ENCODE data around the gene PANK4. TPM values are rescaled to one million over a fixed set of nuclear protein-coding genes. Genes with fewer than 3 reads are reported as not detected.

Gene PANK4
- total and polyA plus RNA-seq, 2 of the 8 experiments (the other 6 are each of a cell fraction or from before 2014, with no cell fraction given) = 20.1 to 29.7 TPM

DNA sequence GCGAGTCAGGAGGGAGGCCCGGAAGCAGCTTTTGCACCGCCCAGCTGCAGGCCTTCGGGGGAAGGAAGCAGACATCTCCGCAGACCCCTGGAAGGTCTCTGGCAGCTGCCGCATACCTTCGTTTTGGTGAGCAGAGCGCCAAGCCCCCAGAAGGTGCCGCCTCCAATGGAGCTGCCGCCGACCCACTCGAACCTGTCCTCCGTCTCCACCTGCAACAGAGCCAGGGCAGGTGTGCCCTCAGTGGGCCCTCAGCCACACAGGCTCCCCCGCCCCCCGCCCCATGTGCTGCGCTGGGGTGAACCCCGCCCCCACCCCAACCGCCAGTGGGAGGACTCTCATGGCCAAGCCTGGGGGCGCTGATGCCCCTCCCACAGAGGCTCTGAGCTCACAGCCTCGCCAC is 6.2 kb downstream of the PANK4 start:
- no peak overlapping the region for H2AK5ac ChIP-seq (ENCODE audit: low read depth, low read length)
- H2BK20ac ChIP-seq (ENCODE audit: low read length) = no peak overlapping the region
- 92% methylated on average over 18 of the region's 20 CpGs; no CpG with 5 or more reads in 1 of the 2 experiments for WGBS, 2 experiments (ENCODE audit: extremely low coverage in 1 of 2, insufficient coverage in 1 of 2, insufficient read length in 1 of 2, insufficient replicate concordance in 2 of 2, low coverage in 1 of 2, low lambda C conversion rate in 2 of 2, missing lambda C conversion rate in 1 of 2)
- no peak overlapping the region for H4K8ac ChIP-seq (ENCODE audit: extremely low read depth, insufficient read depth, low read length)
- H2AFZ ChIP-seq (ENCODE audit: low read length) = no peak overlapping the region
- H3K23me2 ChIP-seq (ENCODE audit: low read depth, low read length) = no peaks in the 10 kb centered on the region
- no peak overlapping the region for H3K18ac ChIP-seq (ENCODE audit: extremely low read depth, low read length)
- no peak overlapping the region for H3K27ac ChIP-seq (ENCODE audit: low read depth, low read length)
- no peak for TF ChIP-seq FOSL1 (IDR thresholded peaks at IDR 0.05; ENCODE audit: insufficient read depth, low read depth, low read length)
- no peak overlapping the region for H3K4ac ChIP-seq (replicated peaks; ENCODE audit: insufficient read length, low read depth, low read length)
- H3K4me1 ChIP-seq (replicated peaks in 1 of 4; ENCODE audit: control insufficient read depth in 3 of 4, insufficient read depth in 4 of 4, low read length in 3 of 4) = peaks cover 0 to 11% (median 5%) of the 10 kb centered on the region in 4 experiments; a peak in 5 of 7 replicates
- no peak overlapping the region for H2BK120ac ChIP-seq (replicated peaks; ENCODE audit: low read depth, low read length)
- H3K36me3 ChIP-seq (ENCODE audit: control insufficient read depth in 2 of 4, insufficient read depth in 4 of 4, low read length in 3 of 4) = peaks cover 18 to 47% (median 35%) of the 10 kb centered on the region in 4 experiments; a peak in 7 of 8 replicates
- no peak overlapping the region for H2BK12ac ChIP-seq (ENCODE audit: low read depth, low read length)
- DNase-seq (ENCODE audit: low read depth in 1 of 2, low spot score in 2 of 2) = no peak
- ChIA-PET CTCF (ENCODE audit: partially characterized antibody) (interaction anchor here (0.6 to 4.6 kb wide), 7 partner anchors 13 to 905 kb away, joined by 3 to 16 read pairs (median 5); no protein-coding TSS in a partner anchor), POLR2A (ENCODE audit: partially characterized antibody) (interaction anchor here (1.0 to 1.2 kb wide), 3 partner anchors 10 to 19 kb away, joined by 3 to 8 read pairs (median 3); no protein-coding TSS in a partner anchor)
- no peak for FAIRE-seq
- no peak overlapping the region for H2BK15ac ChIP-seq (ENCODE audit: low read length)
- no peak overlapping the region for H3K4me3 ChIP-seq (ENCODE audit: extremely low read depth in 1 of 4, insufficient read depth in 2 of 4, low read depth in 3 of 4, low read length in 4 of 4)
- no peak overlapping the region for H4K91ac ChIP-seq (replicated peaks; ENCODE audit: insufficient read length, low read length)
- no peak overlapping the region for H3K56ac ChIP-seq (replicated peaks; ENCODE audit: insufficient read length, low read depth, low read length)
- no peak overlapping the region for H3K14ac ChIP-seq (ENCODE audit: insufficient read length)
- peaks cover 8 to 36% of the 10 kb centered on the region in 2 experiments; a peak in 3 of 4 replicates for H3K79me2 ChIP-seq (ENCODE audit: control insufficient read depth in 1 of 2, insufficient read depth in 2 of 2, low read length in 2 of 2)
- H4K5ac ChIP-seq (ENCODE audit: insufficient read length, low read depth, low read length) = no peak overlapping the region
- no peak overlapping the region for H3K23ac ChIP-seq (ENCODE audit: insufficient read length)
- no peaks in the 10 kb centered on the region; a peak in 1 of 7 replicates for H3K27me3 ChIP-seq (replicated peaks in 1 of 4; ENCODE audit: control insufficient read depth in 3 of 4, extremely low read depth in 1 of 4, insufficient read depth in 3 of 4, low read length in 3 of 4)
- no peak overlapping the region for H3K9ac ChIP-seq (replicated peaks in 1 of 4; ENCODE audit: extremely low read depth in 1 of 4, low read depth in 3 of 4, low read length in 3 of 4)
- H3K4me2 ChIP-seq (ENCODE audit: insufficient read depth in 1 of 2, low read depth in 2 of 2, low read length in 2 of 2) = no peak overlapping the region
- H3K79me1 ChIP-seq (ENCODE audit: low read depth, low read length) = peaks cover 27% of the 10 kb centered on the region
- no peaks in the 10 kb centered on the region for H3K9me3 ChIP-seq (ENCODE audit: insufficient read depth in 2 of 2, low read depth in 1 of 2, low read length in 1 of 2)
- no peak overlapping the region for H2BK5ac ChIP-seq (ENCODE audit: low read depth, low read length)
- peaks cover 32 to 45% of the 10 kb centered on the region in 2 experiments for H4K20me1 ChIP-seq (replicated peaks in 1 of 2; ENCODE audit: control insufficient read depth in 1 of 2, insufficient read depth in 2 of 2, low read length in 2 of 2)

All from H1 (cell line).